Measurements from ENCODE around the gene RB1. TPM values are rescaled to one million over a fixed set of nuclear protein-coding genes. Genes with fewer than 3 reads are reported as not detected.

The RB1 gene
- total and polyA plus RNA-seq, 3 donors from 2014 or later = 21.9 to 43.0 (median 38.8) TPM

- WGBS, 2 donors = 32 to 56% methylated on average over 1 of the region's 1 CpG
- Histone ChIP-seq H3K27ac (peak overlapping the region; percentile 78 to 85), H3K4me3 (peak overlapping the region; percentile 40 to 56), H3K9me3 (no peaks in the 10 kb centered on the region), H3K36me3 (ENCODE audit: low read depth, missing control alignments) (no peaks in the 10 kb centered on the region), H3K4me1 (no peaks in the 10 kb centered on the region), H3K27me3 (no peaks in the 10 kb centered on the region)
- intact Hi-C loops (cut with DNase I; ENCODE audit: low total_unique reads) = no loop called here
- TF ChIP-seq CTCF (IDR thresholded peaks at IDR 0.05) (no peak), POLR2A (IDR thresholded peaks at IDR 0.05) (no peak)
- DNase-seq = no peak
Observed at GRCh38 chr13:48411147-48411794, 107.7 kb downstream of the RB1 start.

GRCh38 chr13:48411841-48412531 lies 108.4 kb downstream of the RB1 start:
- no peak for TF ChIP-seq CTCF (IDR thresholded peaks at IDR 0.05)
- TF ChIP-seq POLR2A (IDR thresholded peaks at IDR 0.05) = no peak
- H3K4me1 ChIP-seq = no peaks in the 10 kb centered on the region
- peak overlapping the region; percentile 40 to 56 for H3K4me3 ChIP-seq
- peak overlapping the region; percentile 78 to 85 for H3K27ac ChIP-seq
- H3K27me3 ChIP-seq = no peaks in the 10 kb centered on the region
- H3K9me3 ChIP-seq = no peaks in the 10 kb centered on the region
- intact Hi-C loops (cut with DNase I; ENCODE audit: low total_unique reads) = no loop called here
- WGBS, 2 donors = 28 to 36% methylated on average over 13 of the region's 13 CpGs
- DNase-seq = no peak
- H3K36me3 ChIP-seq (ENCODE audit: low read depth, missing control alignments) = no peaks in the 10 kb centered on the region

- H3K27me3 ChIP-seq = no peaks in the 10 kb centered on the region
- no peaks in the 10 kb centered on the region for H3K9me3 ChIP-seq
- DNase-seq = no peak
- TF ChIP-seq POLR2A (IDR thresholded peaks at IDR 0.05) (peak; percentile 31), CTCF (IDR thresholded peaks at IDR 0.05) (no peak)
- intact Hi-C loops (cut with DNase I; ENCODE audit: low total_unique reads) = no loop called here
- peak within 1 kb of the TSS; percentile 78 to 85 for H3K27ac ChIP-seq
- peak within 1 kb of the TSS; percentile 40 to 56 for H3K4me3 ChIP-seq
- no peaks in the 10 kb centered on the region for H3K36me3 ChIP-seq (ENCODE audit: low read depth, missing control alignments)
- H3K4me1 ChIP-seq = no peaks in the 10 kb centered on the region
- 18 to 21% methylated on average over 4 of the region's 4 CpGs for WGBS, 2 donors
Observed at GRCh38 chr13:48412881-48413351, 109.4 kb downstream of the RB1 start, which contains the start of gene LPAR6. LPAR6 (minus strand) TSS chr13:48413113; CDS start chr13:48412423, 690 bp downstream.

- Histone ChIP-seq H3K4me1 (no peaks in the 10 kb centered on the region), H3K9me3 (no peaks in the 10 kb centered on the region), H3K4me3 (no peak overlapping the region), H3K27ac (no peak overlapping the region), H3K36me3 (ENCODE audit: low read depth, missing control alignments) (no peaks in the 10 kb centered on the region), H3K27me3 (no peaks in the 10 kb centered on the region)
- intact Hi-C loops (cut with DNase I; ENCODE audit: low total_unique reads) = no loop called here
- TF ChIP-seq POLR2A (IDR thresholded peaks at IDR 0.05) (no peak), CTCF (IDR thresholded peaks at IDR 0.05) (no peak)
- no peak for DNase-seq
Observed at GRCh38 chr13:48414501-48414900, 111.0 kb downstream of the RB1 start.
